ENCODE results near the gene ATF7IP2. TPM values are rescaled to one million over a fixed set of nuclear protein-coding genes. Genes with fewer than 3 reads are reported as not detected.
"Not testable (repeated sequence)": the region's sequence is repeated elsewhere in the genome, so short reads cannot be mapped to it uniquely, and the experiment has no call there.

ATF7IP2 gene
- total RNA-seq, 2 donors from 2014 or later: 25.7 to 29.3 TPM

- not testable (repeated sequence) for H3K4me1 Mint-ChIP-seq (ENCODE audit: low read depth)
Observed at GRCh38 chr16:10429299-10429969, 43.6 kb downstream of the ATF7IP2 start.

GRCh38 chr16:10441726-10442125, 55.9 kb downstream of the ATF7IP2 start:
- DNase-seq: no peak
- Mint-ChIP-seq H3K36me3 (ENCODE audit: insufficient read depth in 2 of 2) (peaks cover 36 to 67% of the 10 kb centered on the region in 2 donors), H3K4me1 (ENCODE audit: low read depth) (no peaks in the 10 kb centered on the region), H3K4me3 (no peak overlapping the region), H3K27me3 (ENCODE audit: low read depth) (no peaks in the 10 kb centered on the region), H3K27ac (no peak overlapping the region), H3K9me3 (peaks cover 12 to 21% of the 10 kb centered on the region in 2 donors)
- ATAC-seq (replicated peaks in 1 of 2): no peak

More at GRCh38 chr16:10429299-10429969, 43.6 kb downstream of the ATF7IP2 start:
- not testable (repeated sequence) for H3K27ac Mint-ChIP-seq; H3K27me3 Mint-ChIP-seq (ENCODE audit: low read depth); H3K4me3 Mint-ChIP-seq; DNase-seq; H3K9me3 Mint-ChIP-seq; ATAC-seq (replicated peaks in 1 of 2)
- H3K36me3 Mint-ChIP-seq (ENCODE audit: insufficient read depth in 2 of 2): peaks cover 4 to 26% of the 10 kb centered on the region in 2 donors

- H3K36me3 Mint-ChIP-seq (ENCODE audit: insufficient read depth in 2 of 2): peaks cover 52 to 89% of the 10 kb centered on the region in 2 donors
- no peak overlapping the region for H3K27ac Mint-ChIP-seq
- H3K9me3 Mint-ChIP-seq: peaks cover 15 to 23% of the 10 kb centered on the region in 2 donors
- H3K4me3 Mint-ChIP-seq: no peak overlapping the region
- ATAC-seq (replicated peaks in 1 of 2) (no peak), DNase-seq (no peak)
- no peaks in the 10 kb centered on the region for H3K27me3 Mint-ChIP-seq (ENCODE audit: low read depth)
- no peaks in the 10 kb centered on the region for H3K4me1 Mint-ChIP-seq (ENCODE audit: low read depth)
Observed at GRCh38 chr16:10447289-10447688, 61.4 kb downstream of the ATF7IP2 start.

- not testable (repeated sequence) for H3K4me3 Mint-ChIP-seq; DNase-seq; ATAC-seq (replicated peaks in 1 of 2); H3K27ac Mint-ChIP-seq; H3K9me3 Mint-ChIP-seq; H3K27me3 Mint-ChIP-seq (ENCODE audit: low read depth)
- peaks cover 15% of the 10 kb centered on the region for H3K4me1 Mint-ChIP-seq (ENCODE audit: low read depth)
- peaks cover 26 to 54% of the 10 kb centered on the region in 2 donors for H3K36me3 Mint-ChIP-seq (ENCODE audit: insufficient read depth in 2 of 2)
Observed at GRCh38 chr16:10452208-10453158, 66.6 kb downstream of the ATF7IP2 start.

- peaks cover 15% of the 10 kb centered on the region for H3K4me1 Mint-ChIP-seq (ENCODE audit: low read depth)
- H3K36me3 Mint-ChIP-seq (ENCODE audit: insufficient read depth in 2 of 2): peaks cover 25 to 48% of the 10 kb centered on the region in 2 donors
- no peak overlapping the region for H3K4me3 Mint-ChIP-seq
- DNase-seq (no peak), ATAC-seq (replicated peaks in 1 of 2) (no peak)
- no peak overlapping the region for H3K27ac Mint-ChIP-seq
- peaks cover 3 to 7% of the 10 kb centered on the region in 2 donors for H3K9me3 Mint-ChIP-seq
- no peaks in the 10 kb centered on the region for H3K27me3 Mint-ChIP-seq (ENCODE audit: low read depth)
Observed at GRCh38 chr16:10453159-10453510, 67.3 kb downstream of the ATF7IP2 start.

- Mint-ChIP-seq H3K27me3 (ENCODE audit: low read depth) (no peaks in the 10 kb centered on the region), H3K27ac (no peak overlapping the region), H3K4me1 (ENCODE audit: low read depth) (no peaks in the 10 kb centered on the region), H3K9me3 (peaks cover 0 to 1% of the 10 kb centered on the region in 2 donors), H3K4me3 (no peak overlapping the region), H3K36me3 (ENCODE audit: insufficient read depth in 2 of 2) (peaks cover 4 to 20% of the 10 kb centered on the region in 2 donors)
- ATAC-seq (replicated peaks in 1 of 2): no peak
- no peak for DNase-seq
Observed at GRCh38 chr16:10465821-10466220, 80.0 kb downstream of the ATF7IP2 start.

- Mint-ChIP-seq H3K27me3 (ENCODE audit: low read depth) (no peaks in the 10 kb centered on the region), H3K4me1 (ENCODE audit: low read depth) (no peaks in the 10 kb centered on the region), H3K36me3 (ENCODE audit: insufficient read depth in 2 of 2) (peaks cover 6 to 22% of the 10 kb centered on the region in 2 donors), H3K9me3 (peaks cover 0 to 1% of the 10 kb centered on the region in 2 donors), H3K27ac (no peak overlapping the region), H3K4me3 (no peak overlapping the region)
- DNase-seq: no peak
- ATAC-seq (replicated peaks in 1 of 2): no peak
Observed at GRCh38 chr16:10466313-10466712, 80.5 kb downstream of the ATF7IP2 start.

GRCh38 chr16:10466861-10467260, 81.0 kb downstream of the ATF7IP2 start:
- no peak overlapping the region for H3K4me3 Mint-ChIP-seq
- no peak for ATAC-seq (replicated peaks in 1 of 2)
- peaks cover 0 to 1% of the 10 kb centered on the region in 2 donors for H3K9me3 Mint-ChIP-seq
- no peaks in the 10 kb centered on the region for H3K4me1 Mint-ChIP-seq (ENCODE audit: low read depth)
- H3K36me3 Mint-ChIP-seq (ENCODE audit: insufficient read depth in 2 of 2): peaks cover 6 to 21% of the 10 kb centered on the region in 2 donors
- H3K27me3 Mint-ChIP-seq (ENCODE audit: low read depth): no peaks in the 10 kb centered on the region
- H3K27ac Mint-ChIP-seq: peak overlapping the region; percentile 42
- DNase-seq: no peak

- H3K27me3 Mint-ChIP-seq (ENCODE audit: low read depth); ATAC-seq (replicated peaks in 1 of 2); DNase-seq; H3K27ac Mint-ChIP-seq; H3K4me3 Mint-ChIP-seq; H3K4me1 Mint-ChIP-seq (ENCODE audit: low read depth); H3K9me3 Mint-ChIP-seq: not testable (repeated sequence)
- peaks cover 28 to 45% of the 10 kb centered on the region in 2 donors for H3K36me3 Mint-ChIP-seq (ENCODE audit: insufficient read depth in 2 of 2)
Observed at GRCh38 chr16:10476636-10477035, 90.8 kb downstream of the ATF7IP2 start.

GRCh38 chr16:10480151-10480550, 94.3 kb downstream of the ATF7IP2 start:
- Mint-ChIP-seq H3K4me1 (ENCODE audit: low read depth) (no peaks in the 10 kb centered on the region), H3K4me3 (no peak overlapping the region), H3K36me3 (ENCODE audit: insufficient read depth in 2 of 2) (peaks cover 19 to 37% of the 10 kb centered on the region in 2 donors), H3K27me3 (ENCODE audit: low read depth) (no peaks in the 10 kb centered on the region), H3K9me3 (peaks cover 4 to 15% of the 10 kb centered on the region in 2 donors), H3K27ac (peak overlapping the region; percentile 16)
- ATAC-seq (replicated peaks in 1 of 2) (no peak), DNase-seq (no peak)

- H3K4me3 Mint-ChIP-seq: no peak overlapping the region
- ATAC-seq (replicated peaks in 1 of 2): no peak
Observed at GRCh38 chr16:10485159-10485558, 99.3 kb downstream of the ATF7IP2 start.

GRCh38 chr16:10485698-10486382, 100.0 kb downstream of the ATF7IP2 start:
- H3K9me3 Mint-ChIP-seq: peaks cover 7 to 13% of the 10 kb centered on the region in 2 donors
- H3K4me1 Mint-ChIP-seq (ENCODE audit: low read depth): no peaks in the 10 kb centered on the region
- H3K27me3 Mint-ChIP-seq (ENCODE audit: low read depth): no peaks in the 10 kb centered on the region
- H3K27ac Mint-ChIP-seq: no peak overlapping the region
- DNase-seq (no peak), ATAC-seq (replicated peaks in 1 of 2) (no peak)
- H3K36me3 Mint-ChIP-seq (ENCODE audit: insufficient read depth in 2 of 2): peaks cover 9 to 21% of the 10 kb centered on the region in 2 donors
- no peak overlapping the region for H3K4me3 Mint-ChIP-seq

More at GRCh38 chr16:10485159-10485558, 99.3 kb downstream of the ATF7IP2 start:
- H3K27me3 Mint-ChIP-seq (ENCODE audit: low read depth): no peaks in the 10 kb centered on the region
- H3K27ac Mint-ChIP-seq: no peak overlapping the region
- H3K4me1 Mint-ChIP-seq (ENCODE audit: low read depth): no peaks in the 10 kb centered on the region
- DNase-seq: no peak
- peaks cover 11 to 26% of the 10 kb centered on the region in 2 donors for H3K36me3 Mint-ChIP-seq (ENCODE audit: insufficient read depth in 2 of 2)
- peaks cover 7 to 14% of the 10 kb centered on the region in 2 donors for H3K9me3 Mint-ChIP-seq

GRCh38 chr16:10490141-10490540, 104.3 kb downstream of the ATF7IP2 start:
- H3K4me3 Mint-ChIP-seq: no peak overlapping the region
- H3K4me1 Mint-ChIP-seq (ENCODE audit: low read depth): no peaks in the 10 kb centered on the region
- H3K27ac Mint-ChIP-seq: no peak overlapping the region
- peaks cover 11 to 14% of the 10 kb centered on the region in 2 donors for H3K36me3 Mint-ChIP-seq (ENCODE audit: insufficient read depth in 2 of 2)
- H3K9me3 Mint-ChIP-seq: peaks cover 13 to 14% of the 10 kb centered on the region in 2 donors
- H3K27me3 Mint-ChIP-seq (ENCODE audit: low read depth): no peaks in the 10 kb centered on the region
- ATAC-seq (replicated peaks in 1 of 2) (no peak), DNase-seq (no peak)
